GM20000 (cell line): ENCODE data around the gene NCKAP5.

ENCODE experiments used
- DNase-seq: peaks from one replicate; pipeline ENCODE4 v3.0.0; 2012; ENCODE audit warnings: low spot score
- TF ChIP-seq, protein P1 (sequence below): IDR thresholded peaks from 2 replicates; pipeline ENCODE4 v1.5.1; 2012; ENCODE audit warnings: mild to moderate bottlenecking, control low read depth; ENCODE audit errors: extremely low read depth, missing control alignments

Gene NCKAP5

DNA sequence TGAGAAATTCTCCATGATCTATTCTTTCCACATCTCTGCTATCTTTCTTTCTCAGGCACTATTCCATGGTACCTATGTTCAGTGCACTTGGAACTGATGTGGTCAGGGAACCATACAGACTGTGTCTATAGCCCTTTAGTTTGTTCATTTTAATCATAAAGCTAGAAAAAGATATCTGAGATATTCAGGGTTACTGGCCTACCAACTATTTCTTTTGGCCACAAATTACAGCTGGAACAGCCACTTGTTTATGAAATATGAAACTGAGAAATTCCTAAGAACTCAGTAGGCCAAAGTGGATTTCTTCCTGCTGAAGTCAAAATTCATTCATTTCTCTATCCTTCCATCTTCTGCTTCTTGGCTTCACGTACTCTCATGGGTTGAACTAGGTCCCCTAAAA lies 875.4 kb downstream of the NCKAP5 start:
- DNase-seq = no peak
- TF ChIP-seq, protein P1, sequence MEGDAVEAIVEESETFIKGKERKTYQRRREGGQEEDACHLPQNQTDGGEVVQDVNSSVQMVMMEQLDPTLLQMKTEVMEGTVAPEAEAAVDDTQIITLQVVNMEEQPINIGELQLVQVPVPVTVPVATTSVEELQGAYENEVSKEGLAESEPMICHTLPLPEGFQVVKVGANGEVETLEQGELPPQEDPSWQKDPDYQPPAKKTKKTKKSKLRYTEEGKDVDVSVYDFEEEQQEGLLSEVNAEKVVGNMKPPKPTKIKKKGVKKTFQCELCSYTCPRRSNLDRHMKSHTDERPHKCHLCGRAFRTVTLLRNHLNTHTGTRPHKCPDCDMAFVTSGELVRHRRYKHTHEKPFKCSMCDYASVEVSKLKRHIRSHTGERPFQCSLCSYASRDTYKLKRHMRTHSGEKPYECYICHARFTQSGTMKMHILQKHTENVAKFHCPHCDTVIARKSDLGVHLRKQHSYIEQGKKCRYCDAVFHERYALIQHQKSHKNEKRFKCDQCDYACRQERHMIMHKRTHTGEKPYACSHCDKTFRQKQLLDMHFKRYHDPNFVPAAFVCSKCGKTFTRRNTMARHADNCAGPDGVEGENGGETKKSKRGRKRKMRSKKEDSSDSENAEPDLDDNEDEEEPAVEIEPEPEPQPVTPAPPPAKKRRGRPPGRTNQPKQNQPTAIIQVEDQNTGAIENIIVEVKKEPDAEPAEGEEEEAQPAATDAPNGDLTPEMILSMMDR = no peak

DNA sequence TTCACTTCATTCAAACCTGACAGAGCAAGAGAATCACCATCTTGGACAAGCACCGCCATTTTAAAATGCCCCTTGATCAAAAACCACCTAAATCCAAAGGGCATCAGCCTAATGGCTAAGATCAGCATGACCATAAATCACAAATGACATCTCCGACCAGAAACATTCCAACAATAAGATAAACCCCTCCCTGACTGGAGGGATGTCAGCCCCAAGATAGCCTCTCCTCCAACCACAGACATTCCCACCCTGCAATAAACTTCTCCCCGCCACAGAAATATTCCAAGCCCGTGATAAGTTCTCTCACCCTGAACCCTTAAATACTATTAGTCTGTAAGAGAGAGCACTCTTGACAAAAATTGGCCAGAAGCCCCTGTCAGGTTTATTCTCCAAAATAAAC lies 876.7 kb downstream of the NCKAP5 start:
- DNase-seq = no peak
- TF ChIP-seq, protein P1 = no peak

DNA sequence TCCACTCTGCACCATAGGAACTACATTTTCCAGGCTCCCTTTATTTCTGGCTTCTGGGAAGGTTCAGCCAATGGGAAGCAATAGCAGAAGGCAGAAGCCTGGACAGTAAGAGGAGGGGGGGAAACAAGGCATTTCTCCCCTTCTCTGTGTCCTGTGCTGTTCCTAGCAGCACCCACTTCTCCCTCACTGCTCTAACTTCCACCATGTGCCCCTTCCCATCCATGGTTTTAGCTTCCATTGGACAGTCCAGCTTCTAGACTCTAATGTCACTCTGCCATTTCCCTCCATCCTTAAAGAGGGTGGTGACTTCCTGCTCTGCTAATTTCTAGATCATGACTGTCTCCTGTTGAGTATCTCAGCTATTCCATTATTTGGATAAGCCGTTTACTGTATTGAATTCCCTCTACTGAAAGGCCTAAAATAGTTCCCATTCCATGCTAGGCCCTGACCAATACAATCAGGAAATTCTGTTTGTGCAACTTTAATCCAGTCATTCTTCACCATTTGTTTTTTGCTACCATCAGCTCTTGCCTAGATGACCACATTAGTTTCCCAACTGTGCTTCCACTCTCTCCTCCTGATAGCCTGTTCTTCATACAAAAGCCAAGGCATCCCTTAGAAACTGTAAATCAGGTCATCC lies 877.5 kb downstream of the NCKAP5 start:
- no peak for DNase-seq
- TF ChIP-seq, protein P1 = no peak

DNA sequence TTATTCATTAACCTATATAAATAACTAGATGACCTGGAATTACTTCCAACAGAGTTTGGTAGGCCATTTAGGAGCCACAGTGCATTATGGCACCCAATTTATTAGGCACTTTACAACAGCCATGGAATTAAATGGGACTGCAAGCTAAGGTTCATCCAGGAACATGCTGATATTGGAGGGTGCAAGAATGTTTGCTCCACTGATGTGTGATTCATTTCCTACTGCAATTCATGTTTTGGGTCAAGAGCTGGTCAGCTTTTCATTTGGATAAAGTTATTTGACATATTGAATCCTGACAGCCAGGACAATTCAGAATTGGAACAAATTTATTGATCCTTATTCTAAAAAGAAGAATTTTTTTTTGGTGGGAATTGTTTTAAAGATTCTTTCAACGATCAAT lies 886.5 kb downstream of the NCKAP5 start:
- TF ChIP-seq, protein P1 = no peak
- no peak for DNase-seq

DNA sequence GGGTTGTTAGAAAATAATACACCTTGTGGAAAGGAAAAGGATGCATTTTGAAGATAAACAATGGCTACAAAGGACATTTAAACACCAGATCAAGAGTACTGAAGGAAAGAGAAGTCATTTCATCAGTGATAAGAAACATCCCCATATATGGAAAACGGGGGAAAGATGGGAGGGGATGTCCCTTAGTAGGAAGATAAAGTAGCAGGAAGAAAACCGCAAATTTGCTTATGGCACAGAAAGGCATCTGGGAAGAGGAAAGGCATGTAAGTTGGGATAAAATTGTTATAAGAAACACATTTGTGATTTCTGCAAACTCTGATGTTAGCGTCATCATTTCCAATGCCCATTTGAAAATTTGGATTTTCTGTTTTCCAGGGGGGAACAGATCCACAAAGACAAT lies 887.7 kb downstream of the NCKAP5 start:
- TF ChIP-seq, protein P1 = no peak
- DNase-seq = no peak

DNA sequence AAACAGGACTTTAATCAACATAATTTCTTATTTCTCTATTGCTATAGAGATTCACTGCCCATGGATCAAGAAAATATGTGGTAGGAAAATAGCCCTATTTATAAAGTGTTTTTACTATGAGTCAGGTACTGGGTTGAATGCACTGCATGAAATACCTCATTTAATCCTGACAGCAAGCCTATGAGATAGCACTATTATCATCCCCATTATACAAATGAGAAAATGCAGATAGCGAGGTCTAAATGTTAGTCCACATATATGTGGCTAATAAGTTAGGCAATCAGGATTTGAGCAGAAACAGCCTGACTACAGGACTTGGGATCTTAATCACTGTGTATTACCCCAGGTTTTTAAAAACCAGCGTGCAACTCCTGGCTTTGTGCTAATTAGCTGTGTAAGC lies 889.8 kb downstream of the NCKAP5 start:
- no peak for DNase-seq
- TF ChIP-seq, protein P1 = no peak

DNA sequence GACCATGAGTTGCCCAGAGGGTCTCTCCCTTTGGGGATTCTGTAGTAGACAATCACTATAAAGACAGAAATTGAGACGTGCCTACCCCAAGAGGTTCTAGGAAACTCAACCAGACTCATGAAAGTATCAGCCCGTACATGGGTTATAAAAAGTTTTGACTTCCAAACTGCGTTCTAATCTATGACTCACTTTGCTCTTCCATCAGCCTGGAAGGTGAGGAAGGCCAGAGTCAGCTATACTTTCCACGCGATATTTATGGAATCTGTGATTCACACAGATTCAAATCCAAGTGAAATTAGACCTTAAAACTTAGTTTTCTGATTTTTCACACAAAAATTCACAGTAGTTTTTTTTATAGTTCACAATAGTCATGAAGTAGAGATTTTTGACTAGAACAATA lies 890.6 kb downstream of the NCKAP5 start:
- TF ChIP-seq, protein P1 = no peak
- DNase-seq = no peak
